Subcutaneous adipose tissue (tissue), 4 donors: Measurements from ENCODE around the gene PSMB5. TPM values are rescaled to one million over a fixed set of nuclear protein-coding genes. Genes with fewer than 3 reads are reported as not detected.

ENCODE experiments used
- CTCF ChIP-seq: fragments of 450-650 bp; IDR thresholded peaks from one replicate; pipeline ENCODE4 v1.5.1; 2016; ENCODE audit warnings: low read depth, mild to moderate bottlenecking, control low read depth, antibody characterized with exemption, moderate library complexity
- total RNA-seq, 4 donors: library from RNA; depleted of rRNA; stranded (reverse); fragments of >200 nt; gene quantifications; one replicate each; pipeline ENCODE4 v1.1.0, GENCODE V29; 2016

PSMB5 gene
- total RNA-seq, 4 donors from 2014 or later = 81.6 to 131 (median 104) TPM

GRCh38 chr14:23035303-23036144 is 824 bp upstream of the PSMB5 start:
- TF ChIP-seq CTCF = no peak

- no peak for TF ChIP-seq CTCF
Measured at GRCh38 chr14:23033801-23034497, 751 bp downstream of the PSMB5 start.

- no peak for TF ChIP-seq CTCF
Measured at GRCh38 chr14:23033251-23033727, 1.4 kb downstream of the PSMB5 start.

GRCh38 chr14:23030936-23031335 is 3.8 kb downstream of the PSMB5 start:
- TF ChIP-seq CTCF = no peak

GRCh38 chr14:23028799-23029198 is 5.9 kb downstream of the PSMB5 start:
- TF ChIP-seq CTCF = no peak

- no peak for TF ChIP-seq CTCF
Measured at GRCh38 chr14:23025151-23025814, 9.4 kb downstream of the PSMB5 start.

- no peak for TF ChIP-seq CTCF
Measured at GRCh38 chr14:23024612-23025075, 10.1 kb downstream of the PSMB5 start.
